Measurements from ENCODE around the gene ARFIP1. TPM values are rescaled to one million over a fixed set of nuclear protein-coding genes. Genes with fewer than 3 reads are reported as not detected.

ARFIP1 gene
- total RNA-seq, 1 donor from 2014 or later: 37.2 TPM

DNA sequence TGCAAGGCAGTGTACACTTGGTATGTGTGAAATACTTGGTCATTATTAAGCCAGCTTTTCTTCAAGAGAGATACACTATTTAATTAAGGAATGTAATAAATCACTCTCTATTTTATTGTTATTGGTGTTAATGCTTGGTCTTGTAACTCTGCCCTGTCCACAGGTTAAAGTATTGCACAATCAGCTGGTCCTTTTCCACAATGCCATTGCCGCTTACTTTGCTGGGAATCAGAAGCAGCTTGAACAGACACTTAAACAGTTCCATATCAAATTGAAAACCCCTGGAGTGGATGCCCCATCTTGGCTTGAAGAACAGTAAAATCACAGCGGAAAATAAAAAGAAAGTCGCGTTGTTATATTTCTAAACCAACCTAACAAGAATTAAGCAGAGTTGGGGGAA is 130.1 kb downstream of the ARFIP1 start:
- TF ChIP-seq, protein P1, sequence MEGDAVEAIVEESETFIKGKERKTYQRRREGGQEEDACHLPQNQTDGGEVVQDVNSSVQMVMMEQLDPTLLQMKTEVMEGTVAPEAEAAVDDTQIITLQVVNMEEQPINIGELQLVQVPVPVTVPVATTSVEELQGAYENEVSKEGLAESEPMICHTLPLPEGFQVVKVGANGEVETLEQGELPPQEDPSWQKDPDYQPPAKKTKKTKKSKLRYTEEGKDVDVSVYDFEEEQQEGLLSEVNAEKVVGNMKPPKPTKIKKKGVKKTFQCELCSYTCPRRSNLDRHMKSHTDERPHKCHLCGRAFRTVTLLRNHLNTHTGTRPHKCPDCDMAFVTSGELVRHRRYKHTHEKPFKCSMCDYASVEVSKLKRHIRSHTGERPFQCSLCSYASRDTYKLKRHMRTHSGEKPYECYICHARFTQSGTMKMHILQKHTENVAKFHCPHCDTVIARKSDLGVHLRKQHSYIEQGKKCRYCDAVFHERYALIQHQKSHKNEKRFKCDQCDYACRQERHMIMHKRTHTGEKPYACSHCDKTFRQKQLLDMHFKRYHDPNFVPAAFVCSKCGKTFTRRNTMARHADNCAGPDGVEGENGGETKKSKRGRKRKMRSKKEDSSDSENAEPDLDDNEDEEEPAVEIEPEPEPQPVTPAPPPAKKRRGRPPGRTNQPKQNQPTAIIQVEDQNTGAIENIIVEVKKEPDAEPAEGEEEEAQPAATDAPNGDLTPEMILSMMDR (IDR thresholded peaks at IDR 0.05): no peak
- Histone ChIP-seq H3K9me3 (no peaks in the 10 kb centered on the region), H3K4me1 (no peaks in the 10 kb centered on the region), H3K4me3 (no peak overlapping the region), H3K27me3 (ENCODE audit: low read depth) (no peaks in the 10 kb centered on the region), H3K27ac (no peak overlapping the region), H3K36me3 (peaks cover 4% of the 10 kb centered on the region)
- intact Hi-C loops (cut with DNase I): no loop called here
- peak in 1 of 2 donors; percentile 75 for ATAC-seq
- no peak for DNase-seq

DNA sequence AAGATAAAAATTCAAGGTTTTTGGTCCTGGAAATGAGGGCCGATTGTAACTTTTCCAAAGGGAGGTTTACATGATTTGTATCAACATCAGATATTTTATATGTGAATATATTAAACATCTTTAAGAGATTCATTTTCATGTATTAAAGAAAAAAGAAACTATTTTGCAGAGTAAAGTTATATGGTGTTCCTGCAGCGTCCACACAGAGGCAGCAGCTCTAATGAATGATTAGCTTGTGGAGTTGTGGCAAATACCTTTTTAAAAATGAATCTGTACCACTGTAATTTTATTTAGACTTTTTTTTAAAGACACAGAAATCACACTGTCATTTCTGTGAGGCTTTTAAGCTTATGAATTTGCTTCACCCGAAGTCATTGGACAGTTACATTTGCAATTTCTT is 130.8 kb downstream of the ARFIP1 start:
- Histone ChIP-seq H3K4me1 (no peaks in the 10 kb centered on the region), H3K4me3 (no peak overlapping the region), H3K27me3 (ENCODE audit: low read depth) (no peaks in the 10 kb centered on the region), H3K36me3 (peaks cover 4% of the 10 kb centered on the region), H3K9me3 (no peaks in the 10 kb centered on the region), H3K27ac (no peak overlapping the region)
- intact Hi-C loops (cut with DNase I): no loop called here
- peak in 1 of 2 donors; percentile 72 for ATAC-seq
- DNase-seq: no peak
- TF ChIP-seq, protein P1 (IDR thresholded peaks at IDR 0.05): no peak

DNA sequence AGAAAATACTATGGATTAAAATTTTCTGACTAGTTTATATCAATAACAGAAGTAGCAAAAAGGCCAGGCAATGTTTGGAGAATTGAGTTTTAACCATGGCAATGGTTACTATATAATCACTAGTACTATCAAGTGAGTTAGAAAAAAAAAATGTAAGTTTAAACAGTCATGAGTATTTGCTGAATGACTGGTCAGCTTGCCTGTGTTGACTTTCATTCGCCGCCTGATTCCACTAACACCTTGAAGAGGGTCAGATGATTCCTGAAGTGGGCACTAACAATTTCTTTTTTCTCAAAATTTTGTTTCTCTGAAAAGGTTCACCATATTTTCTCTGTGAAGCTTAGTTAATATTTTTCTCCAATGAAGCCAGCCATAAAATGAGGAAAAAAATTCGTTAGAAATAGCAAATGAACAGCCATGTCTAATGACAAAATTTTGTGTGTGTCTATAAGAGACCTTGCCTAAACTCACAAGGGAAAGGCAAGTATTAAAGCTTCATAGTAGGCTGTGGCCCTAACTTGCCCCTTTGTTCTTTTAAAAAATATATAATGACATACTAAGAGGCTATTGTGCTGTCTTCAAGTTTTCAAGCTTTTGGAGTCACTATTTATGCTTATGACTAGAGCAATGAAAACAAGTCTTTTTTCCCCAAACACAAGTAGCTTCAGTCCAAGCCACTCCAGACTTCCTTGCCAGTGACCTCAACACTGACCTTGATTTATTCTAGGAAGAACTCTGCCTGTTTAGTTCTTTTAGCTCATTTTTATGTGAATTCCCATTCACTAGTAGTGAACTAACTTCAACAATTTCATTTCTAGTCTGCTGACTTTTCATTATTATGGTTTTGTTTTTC is 138.0 kb downstream of the ARFIP1 start:
- Histone ChIP-seq H3K4me3 (no peak overlapping the region), H3K27me3 (ENCODE audit: low read depth) (no peaks in the 10 kb centered on the region), H3K27ac (peak overlapping the region; percentile 46), H3K4me1 (no peaks in the 10 kb centered on the region), H3K36me3 (no peaks in the 10 kb centered on the region), H3K9me3 (peaks cover 3% of the 10 kb centered on the region)
- intact Hi-C loops (cut with DNase I): no loop called here
- ATAC-seq: peak; percentile 79 to 97
- TF ChIP-seq, protein P1 (IDR thresholded peaks at IDR 0.05): no peak
- DNase-seq: no peak

DNA sequence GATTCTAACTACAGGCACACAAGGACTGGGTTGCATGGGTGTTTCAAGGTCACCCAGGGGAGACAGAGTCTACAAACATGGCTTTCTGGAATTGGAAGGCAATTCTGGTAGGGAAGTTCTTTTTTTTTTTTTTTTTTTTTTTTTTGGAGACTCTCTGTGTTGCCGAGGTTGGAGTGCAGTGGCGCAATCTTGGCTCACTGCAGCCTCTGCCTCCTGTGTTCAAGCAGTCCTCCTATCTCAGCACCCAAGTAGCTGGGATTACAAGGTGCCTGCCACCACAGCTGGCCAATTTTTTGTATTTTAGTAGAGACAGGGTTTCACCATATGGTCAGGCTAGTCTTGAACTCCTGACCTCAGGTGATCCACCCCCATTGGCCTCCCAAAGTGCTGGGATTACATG is 140.1 kb downstream of the ARFIP1 start:
- ATAC-seq (peak in 1 of 2 donors; percentile 52), DNase-seq (peak; percentile 53)

DNA sequence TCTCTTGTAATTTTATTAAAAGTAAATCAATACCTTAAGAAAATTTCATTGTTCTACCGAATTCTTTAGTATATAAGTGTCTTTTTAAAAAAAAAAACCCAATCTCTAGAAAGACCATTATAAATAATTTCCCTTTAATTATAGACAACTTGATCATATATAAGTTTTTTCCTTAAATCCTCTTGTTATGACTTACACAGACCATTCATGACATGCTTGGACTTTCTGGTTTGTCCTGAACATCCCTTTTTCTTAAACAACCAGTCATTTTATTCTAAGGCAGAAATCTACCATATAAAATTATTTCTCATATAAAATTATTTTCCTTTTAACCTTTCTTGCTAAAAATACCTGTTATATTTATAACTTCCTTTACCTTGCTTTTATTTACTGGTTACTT is 141.0 kb downstream of the ARFIP1 start:
- Histone ChIP-seq H3K27ac (no peak overlapping the region), H3K27me3 (ENCODE audit: low read depth) (no peaks in the 10 kb centered on the region), H3K36me3 (no peaks in the 10 kb centered on the region), H3K4me1 (no peaks in the 10 kb centered on the region), H3K9me3 (peaks cover 3% of the 10 kb centered on the region), H3K4me3 (no peak overlapping the region)
- DNase-seq (no peak), ATAC-seq (no peak)
- intact Hi-C loops (cut with DNase I): no loop called here
- TF ChIP-seq, protein P1 (IDR thresholded peaks at IDR 0.05): no peak

More for the DNA sequence above, 140.1 kb downstream of the ARFIP1 start:
- intact Hi-C loops (cut with DNase I): no loop called here
- no peak overlapping the region for H3K4me3 ChIP-seq
- no peak overlapping the region for H3K27ac ChIP-seq
- TF ChIP-seq, protein P1 (IDR thresholded peaks at IDR 0.05): no peak
- H3K9me3 ChIP-seq: peaks cover 3% of the 10 kb centered on the region
- no peaks in the 10 kb centered on the region for H3K27me3 ChIP-seq (ENCODE audit: low read depth)
- no peaks in the 10 kb centered on the region for H3K36me3 ChIP-seq
- no peaks in the 10 kb centered on the region for H3K4me1 ChIP-seq

Data from lower lobe of right lung (tissue), 2 donors.